MM.1S (cell line): ENCODE measurements around the gene RGN.
A peak's percentile ranks its signal among the peaks of the same experiment; 100 is the strongest.

ENCODE experiments used
- DNase-seq: peaks from one replicate; pipeline ENCODE4 v3.0.0-alpha.2; 2015
- H2AFZ ChIP-seq: fragments of 300-600 bp; sonication (generic); 2 replicates; pipeline ENCODE4 v1.6.0; 2016; ENCODE audit warnings: antibody characterized with exemption, low read length
- H3F3A ChIP-seq: fragments of 300-600 bp; sonication (generic); 2 replicates; pipeline ENCODE4 v1.6.1; 2016; ENCODE audit warnings: mild to moderate bottlenecking, antibody characterized with exemption, low read length, moderate library complexity, mixed read lengths; ENCODE audit not compliant: insufficient read depth
- H3K27ac ChIP-seq: fragments of 300-600 bp; sonication (generic); 2 replicates; pipeline ENCODE4 v1.5.1; 2016; ENCODE audit warnings: mild to moderate bottlenecking, low read length
- H3K27me3 ChIP-seq: fragments of 300-600 bp; sonication (generic); replicated peaks from 2 replicates; pipeline ENCODE4 v1.6.0; 2016; ENCODE audit warnings: low read length; ENCODE audit not compliant: insufficient read depth
- H3K36me3 ChIP-seq: fragments of 300-600 bp; sonication (generic); replicated peaks from 2 replicates; pipeline ENCODE4 v1.6.1; 2016; ENCODE audit warnings: mild to moderate bottlenecking, low read length, mixed read lengths; ENCODE audit not compliant: insufficient read depth
- H3K4me1 ChIP-seq: fragments of 300-600 bp; sonication (generic); 2 replicates; pipeline ENCODE4 v1.6.1; 2016; ENCODE audit warnings: low read length, mixed read lengths
- H3K4me2 ChIP-seq: fragments of 300-600 bp; sonication (generic); 2 replicates; pipeline ENCODE4 v1.6.0; 2016; ENCODE audit warnings: low read depth, low read length
- H3K4me3 ChIP-seq: fragments of 300-600 bp; sonication (generic); 2 replicates; pipeline ENCODE4 v1.5.1; 2016; ENCODE audit warnings: low read length, mixed read lengths
- H3K79me2 ChIP-seq: fragments of 300-600 bp; sonication (generic); 2 replicates; pipeline ENCODE4 v1.6.1; 2016; ENCODE audit warnings: mixed run types, low read length, mixed read lengths
- H3K9ac ChIP-seq: fragments of 300-600 bp; sonication (generic); 2 replicates; pipeline ENCODE4 v1.6.1; 2016; ENCODE audit warnings: low read length, mixed read lengths
- H3K9me2 ChIP-seq: fragments of 300-600 bp; sonication (generic); replicated peaks from 2 replicates; pipeline ENCODE4 v1.6.1; 2016; ENCODE audit warnings: mild to moderate bottlenecking, low read length, mixed read lengths; ENCODE audit not compliant: insufficient read depth
- H3K9me3 ChIP-seq: fragments of 300-600 bp; sonication (generic); replicated peaks from 2 replicates; pipeline ENCODE4 v1.6.1; 2016; ENCODE audit warnings: mild to moderate bottlenecking, low read length, mixed read lengths; ENCODE audit not compliant: insufficient read depth
- H4K20me1 ChIP-seq: fragments of 300-600 bp; sonication (generic); 2 replicates; pipeline ENCODE4 v1.6.1; 2016; ENCODE audit warnings: mild to moderate bottlenecking, low read length, moderate library complexity, mixed read lengths; ENCODE audit not compliant: insufficient read depth
- CTCF ChIP-seq: fragments of 300-600 bp; sonication (generic); IDR thresholded peaks from 2 replicates; pipeline ENCODE4 v1.5.1; 2016; ENCODE audit warnings: antibody characterized with exemption, low read length, mixed read lengths
- EZH2 ChIP-seq: fragments of 300-600 bp; sonication (generic); optimal IDR thresholded peaks from 2 replicates; pipeline ENCODE3; 2017; ENCODE audit warnings: low read depth, mild to moderate bottlenecking, antibody characterized with exemption, low read length, mixed read lengths
- EZH2phosphoT487 ChIP-seq: fragments of 300-600 bp; sonication (generic); IDR thresholded peaks from 2 replicates; pipeline ENCODE4 v1.6.1; 2018; ENCODE audit warnings: antibody characterized with exemption, low read length

RGN gene

GRCh38 chrX:47078129-47079043, at the start of gene RGN:
Gene RGN, plus strand, starts transcription at chrX:47078443. Its CDS starts 2,702 bp downstream, at chrX:47081145.
- no peak within 1 kb of the TSS for H3K9ac ChIP-seq
- DNase-seq, result no peak
- H3K4me1 ChIP-seq, result no peaks in the 10 kb centered on the region

GRCh38 chrX:47030339-47030738, 47.9 kb upstream of the RGN start:
- Histone ChIP-seq H3K36me3 (no peaks in the 10 kb centered on the region), H3K79me2 (no peaks in the 10 kb centered on the region), H3K9me2 (no peaks in the 10 kb centered on the region), H3F3A (no peaks in the 10 kb centered on the region), H3K27me3 (no peaks in the 10 kb centered on the region), H3K4me2 (no peak overlapping the region), H4K20me1 (no peaks in the 10 kb centered on the region), H3K9ac (no peak overlapping the region), H3K27ac (no peak overlapping the region), H3K9me3 (no peaks in the 10 kb centered on the region), H3K4me1 (0 out of 2 replicates have a peak, but pooled peaks cover 4% of the 10 kb centered on the region), H2AFZ (no peak overlapping the region), H3K4me3 (no peak overlapping the region)
- TF ChIP-seq CTCF (peak; percentile 62), EZH2phosphoT487 (no peak)
- DNase-seq, result peak; percentile 63

More at GRCh38 chrX:47078129-47079043, at the start of gene RGN:
- H3K9me2 ChIP-seq, result no peaks in the 10 kb centered on the region
- H3K27me3 ChIP-seq, result no peaks in the 10 kb centered on the region
- H3K9me3 ChIP-seq, result no peaks in the 10 kb centered on the region
- TF ChIP-seq EZH2phosphoT487 (no peak), EZH2 (no peak), CTCF (no peak)
- no peaks in the 10 kb centered on the region for H4K20me1 ChIP-seq
- no peaks in the 10 kb centered on the region for H3F3A ChIP-seq
- H3K4me3 ChIP-seq, result no peak within 1 kb of the TSS
- H3K27ac ChIP-seq, result no peak within 1 kb of the TSS
- no peaks in the 10 kb centered on the region for H3K36me3 ChIP-seq
- H3K4me2 ChIP-seq, result no peak within 1 kb of the TSS
- no peak within 1 kb of the TSS for H2AFZ ChIP-seq
- H3K79me2 ChIP-seq, result no peaks in the 10 kb centered on the region

- Histone ChIP-seq H3K9me3 (no peaks in the 10 kb centered on the region), H3F3A (no peaks in the 10 kb centered on the region), H2AFZ (no peak overlapping the region), H3K4me1 (no peaks in the 10 kb centered on the region), H3K36me3 (no peaks in the 10 kb centered on the region), H3K9ac (no peak overlapping the region), H3K4me3 (no peak overlapping the region), H3K9me2 (no peaks in the 10 kb centered on the region), H3K79me2 (no peaks in the 10 kb centered on the region), H3K27me3 (no peaks in the 10 kb centered on the region), H3K4me2 (no peak overlapping the region), H4K20me1 (no peaks in the 10 kb centered on the region), H3K27ac (no peak overlapping the region)
- DNase-seq, result no peak
- no peak for TF ChIP-seq CTCF
- no peak for TF ChIP-seq EZH2
- TF ChIP-seq EZH2phosphoT487, result no peak
Observed at GRCh38 chrX:47047989-47048388, 30.3 kb upstream of the RGN start.
